HepG2 (cell line): ENCODE data around the gene EXOC7. TPM values are rescaled to one million over a fixed set of nuclear protein-coding genes. Genes with fewer than 3 reads are reported as not detected.
A peak's percentile ranks its signal among the peaks of the same experiment; 100 is the strongest.

ENCODE experiments used
- ARNT ChIP-seq: fragments of 450-650 bp; IDR thresholded peaks from 2 replicates; pipeline ENCODE4 v1.6.1; 2017
- FOSL1 ChIP-seq: sonication (generic); formaldehyde crosslinking; IDR thresholded peaks from 2 replicates; pipeline ENCODE4 v1.9.0; 2021; ENCODE audit warnings: missing genetic modification reagents, borderline replicate concordance
- NCOA1 ChIP-seq: sonication (generic); formaldehyde crosslinking; IDR thresholded peaks from 2 replicates; pipeline ENCODE4 v1.9.0; 2021; ENCODE audit warnings: missing genetic modification reagents
- PAWR ChIP-seq: sonication (generic); formaldehyde crosslinking; IDR thresholded peaks from 2 replicates; pipeline ENCODE4 v1.4.0; 2020; ENCODE audit warnings: missing genetic modification reagents, mild to moderate bottlenecking, borderline replicate concordance
- SCMH1 ChIP-seq: sonication (generic); formaldehyde crosslinking; IDR thresholded peaks from 2 replicates; pipeline ENCODE4 v1.9.0; 2021; ENCODE audit warnings: missing genetic modification reagents, mild to moderate bottlenecking, borderline replicate concordance
- ZNF317 ChIP-seq: sonication (generic); formaldehyde crosslinking; IDR thresholded peaks from 2 replicates; pipeline ENCODE4 v1.5.0; 2020; ENCODE audit warnings: mild to moderate bottlenecking, missing genetic modification reagents
- ZNF577 ChIP-seq: sonication (generic); formaldehyde crosslinking; IDR thresholded peaks from 2 replicates; pipeline ENCODE4 v1.4.0; 2020; ENCODE audit warnings: mild to moderate bottlenecking, low read depth, missing genetic modification reagents, borderline replicate concordance
- ZNF720 ChIP-seq: sonication (generic); formaldehyde crosslinking; IDR thresholded peaks from 2 replicates; pipeline ENCODE4 v1.4.0; 2020; ENCODE audit warnings: missing genetic modification reagents
- ZNF746 ChIP-seq: sonication (generic); formaldehyde crosslinking; IDR thresholded peaks from 2 replicates; pipeline ENCODE4 v1.8.0; 2022; ENCODE audit warnings: mild to moderate bottlenecking, missing genetic modification reagents
- ZNF850 ChIP-seq: sonication (generic); formaldehyde crosslinking; conservative IDR thresholded peaks from 2 replicates; pipeline ENCODE4 v1.9.0; 2021; ENCODE audit warnings: mild to moderate bottlenecking, missing genetic modification reagents
- ZNF891 ChIP-seq: sonication (generic); formaldehyde crosslinking; IDR thresholded peaks from 2 replicates; pipeline ENCODE4 v1.5.0; 2020; ENCODE audit warnings: mild to moderate bottlenecking, missing genetic modification reagents
- ZSCAN21 ChIP-seq: sonication (generic); formaldehyde crosslinking; IDR thresholded peaks from 2 replicates; pipeline ENCODE4 v1.8.0; 2022; ENCODE audit warnings: mild to moderate bottlenecking, missing genetic modification reagents, moderate library complexity, borderline replicate concordance
- polyA plus RNA-seq, 8 experiments: library from polyadenylated mRNA; depleted of rRNA in 3 of 8; stranded (reverse) in 7 of 8; unstranded in 1 of 8; fragments of >200 nt; fragmentation: Illumina TruSeq in 4 of 8; extraction: Trizol in 4 of 8; gene quantifications; 2 replicates each; pipeline versions ENCODE4 v1.2.1 to v1.2.3, GENCODE V29; 2011 to 2016; ENCODE audit warnings: low read depth in 4 of 8, missing spikeins in 1 of 8, mixed read lengths in 1 of 8; ENCODE audit not compliant: insufficient read depth in 1 of 8
- total RNA-seq, 5 experiments: library from RNA; depleted of rRNA; stranded (reverse); fragments of >200 nt; fragmentation: Illumina TruSeq; extraction: Trizol; gene quantifications; 2 replicates each; pipeline ENCODE4 v1.2.3, GENCODE V29; 2016; ENCODE audit warnings: low read depth in 1 of 5
- TF ChIP-seq, protein P1 (sequence below): sonication (generic); formaldehyde crosslinking; IDR thresholded peaks from 2 replicates; pipeline ENCODE4 v1.5.0; 2020; ENCODE audit warnings: mild to moderate bottlenecking, missing genetic modification reagents
- TF ChIP-seq, protein P2 (sequence below): sonication (generic); formaldehyde crosslinking; IDR thresholded peaks from 2 replicates; pipeline ENCODE4 v1.5.1; 2020; ENCODE audit warnings: mild to moderate bottlenecking, missing genetic modification reagents, moderate library complexity
- TF ChIP-seq, protein P3 (sequence below): sonication (generic); formaldehyde crosslinking; conservative IDR thresholded peaks from 2 replicates; pipeline ENCODE4 v1.4.0; 2020; ENCODE audit warnings: missing genetic modification reagents
- TF ChIP-seq, protein P4 (sequence below): sonication (generic); formaldehyde crosslinking; IDR thresholded peaks from 2 replicates; pipeline ENCODE4 v1.4.0; 2020; ENCODE audit warnings: missing genetic modification reagents, mild to moderate bottlenecking, borderline replicate concordance

The EXOC7 gene
- total and polyA plus RNA-seq, 2 of the 13 experiments (the other 11 are each of a cell fraction or from before 2014, with no cell fraction given), result 86.9 to 116 TPM

DNA sequence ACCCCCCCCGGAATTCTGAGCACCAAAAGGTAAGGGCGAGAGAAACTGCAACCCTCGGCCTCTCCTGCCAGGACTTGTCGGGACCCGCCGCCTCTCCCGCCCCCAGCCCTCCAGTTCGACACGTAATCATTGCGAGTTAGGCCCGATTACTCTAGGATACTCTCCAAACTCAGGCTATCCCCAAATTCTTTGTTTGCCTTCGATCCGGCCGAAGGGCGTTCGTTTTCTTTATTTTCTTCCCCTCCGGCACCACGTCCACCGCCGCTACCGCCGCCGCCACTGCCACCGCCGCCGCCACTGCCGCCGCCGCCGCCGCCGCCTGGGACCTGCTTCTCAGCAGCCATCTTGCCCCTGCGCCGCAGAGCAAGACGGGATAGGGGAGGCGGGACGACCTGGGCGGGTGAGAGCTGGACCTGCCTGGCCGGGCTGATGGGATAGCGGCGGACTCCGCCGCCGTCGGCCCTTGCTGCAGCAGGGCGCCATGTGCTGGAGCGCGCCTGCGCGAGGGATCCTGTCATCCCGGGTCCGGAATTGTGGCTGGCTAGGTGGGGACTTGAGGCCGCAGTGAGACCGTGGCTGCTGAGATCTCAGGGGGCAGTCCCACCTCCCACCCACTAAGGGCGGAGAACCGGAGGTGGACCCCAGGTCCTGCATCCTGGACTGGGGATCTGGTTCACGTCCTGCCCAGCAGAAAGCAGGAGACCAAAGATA is 31.3 kb downstream of the EXOC7 start, which contains the start of gene SRP68 (continued):
- TF ChIP-seq, protein P1, sequence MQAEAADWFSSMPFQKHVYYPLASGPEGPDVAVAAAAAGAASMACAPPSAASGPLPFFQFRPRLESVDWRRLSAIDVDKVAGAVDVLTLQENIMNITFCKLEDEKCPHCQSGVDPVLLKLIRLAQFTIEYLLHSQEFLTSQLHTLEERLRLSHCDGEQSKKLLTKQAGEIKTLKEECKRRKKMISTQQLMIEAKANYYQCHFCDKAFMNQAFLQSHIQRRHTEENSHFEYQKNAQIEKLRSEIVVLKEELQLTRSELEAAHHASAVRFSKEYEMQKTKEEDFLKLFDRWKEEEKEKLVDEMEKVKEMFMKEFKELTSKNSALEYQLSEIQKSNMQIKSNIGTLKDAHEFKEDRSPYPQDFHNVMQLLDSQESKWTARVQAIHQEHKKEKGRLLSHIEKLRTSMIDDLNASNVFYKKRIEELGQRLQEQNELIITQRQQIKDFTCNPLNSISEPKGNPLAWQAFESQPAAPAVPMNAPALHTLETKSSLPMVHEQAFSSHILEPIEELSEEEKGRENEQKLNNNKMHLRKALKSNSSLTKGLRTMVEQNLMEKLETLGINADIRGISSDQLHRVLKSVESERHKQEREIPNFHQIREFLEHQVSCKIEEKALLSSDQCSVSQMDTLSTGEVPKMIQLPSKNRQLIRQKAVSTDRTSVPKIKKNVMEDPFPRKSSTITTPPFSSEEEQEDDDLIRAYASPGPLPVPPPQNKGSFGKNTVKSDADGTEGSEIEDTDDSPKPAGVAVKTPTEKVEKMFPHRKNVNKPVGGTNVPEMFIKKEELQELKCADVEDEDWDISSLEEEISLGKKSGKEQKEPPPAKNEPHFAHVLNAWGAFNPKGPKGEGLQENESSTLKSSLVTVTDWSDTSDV, result peak; percentile 98
- TF ChIP-seq ZNF720, result no peak
- peak; percentile 17; the same call in 1 of the 2 replicates for TF ChIP-seq ZNF317 (CRISPR knock-in tag)
- TF ChIP-seq ARNT, result no peak
- TF ChIP-seq, protein P2, sequence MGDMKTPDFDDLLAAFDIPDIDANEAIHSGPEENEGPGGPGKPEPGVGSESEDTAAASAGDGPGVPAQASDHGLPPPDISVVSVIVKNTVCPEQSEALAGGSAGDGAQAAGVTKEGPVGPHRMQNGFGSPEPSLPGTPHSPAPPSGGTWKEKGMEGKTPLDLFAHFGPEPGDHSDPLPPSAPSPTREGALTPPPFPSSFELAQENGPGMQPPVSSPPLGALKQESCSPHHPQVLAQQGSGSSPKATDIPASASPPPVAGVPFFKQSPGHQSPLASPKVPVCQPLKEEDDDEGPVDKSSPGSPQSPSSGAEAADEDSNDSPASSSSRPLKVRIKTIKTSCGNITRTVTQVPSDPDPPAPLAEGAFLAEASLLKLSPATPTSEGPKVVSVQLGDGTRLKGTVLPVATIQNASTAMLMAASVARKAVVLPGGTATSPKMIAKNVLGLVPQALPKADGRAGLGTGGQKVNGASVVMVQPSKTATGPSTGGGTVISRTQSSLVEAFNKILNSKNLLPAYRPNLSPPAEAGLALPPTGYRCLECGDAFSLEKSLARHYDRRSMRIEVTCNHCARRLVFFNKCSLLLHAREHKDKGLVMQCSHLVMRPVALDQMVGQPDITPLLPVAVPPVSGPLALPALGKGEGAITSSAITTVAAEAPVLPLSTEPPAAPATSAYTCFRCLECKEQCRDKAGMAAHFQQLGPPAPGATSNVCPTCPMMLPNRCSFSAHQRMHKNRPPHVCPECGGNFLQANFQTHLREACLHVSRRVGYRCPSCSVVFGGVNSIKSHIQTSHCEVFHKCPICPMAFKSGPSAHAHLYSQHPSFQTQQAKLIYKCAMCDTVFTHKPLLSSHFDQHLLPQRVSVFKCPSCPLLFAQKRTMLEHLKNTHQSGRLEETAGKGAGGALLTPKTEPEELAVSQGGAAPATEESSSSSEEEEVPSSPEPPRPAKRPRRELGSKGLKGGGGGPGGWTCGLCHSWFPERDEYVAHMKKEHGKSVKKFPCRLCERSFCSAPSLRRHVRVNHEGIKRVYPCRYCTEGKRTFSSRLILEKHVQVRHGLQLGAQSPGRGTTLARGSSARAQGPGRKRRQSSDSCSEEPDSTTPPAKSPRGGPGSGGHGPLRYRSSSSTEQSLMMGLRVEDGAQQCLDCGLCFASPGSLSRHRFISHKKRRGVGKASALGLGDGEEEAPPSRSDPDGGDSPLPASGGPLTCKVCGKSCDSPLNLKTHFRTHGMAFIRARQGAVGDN, result peak; percentile 100
- peak; percentile 98 for TF ChIP-seq ZNF891 (CRISPR knock-in tag)
- TF ChIP-seq ZNF577 (CRISPR knock-in tag), result no peak
- TF ChIP-seq ZNF746 (CRISPR knock-in tag), result no peak; the same call in none of the 2 replicates
- peak; percentile 78 for TF ChIP-seq ZSCAN21 (CRISPR knock-in tag)
- no peak for TF ChIP-seq PAWR (CRISPR knock-in tag)
- no peak for TF ChIP-seq FOSL1 (CRISPR knock-in tag)
- no peak for TF ChIP-seq SCMH1 (CRISPR knock-in tag)
- no peak for TF ChIP-seq ZNF850
- TF ChIP-seq, protein P3, sequence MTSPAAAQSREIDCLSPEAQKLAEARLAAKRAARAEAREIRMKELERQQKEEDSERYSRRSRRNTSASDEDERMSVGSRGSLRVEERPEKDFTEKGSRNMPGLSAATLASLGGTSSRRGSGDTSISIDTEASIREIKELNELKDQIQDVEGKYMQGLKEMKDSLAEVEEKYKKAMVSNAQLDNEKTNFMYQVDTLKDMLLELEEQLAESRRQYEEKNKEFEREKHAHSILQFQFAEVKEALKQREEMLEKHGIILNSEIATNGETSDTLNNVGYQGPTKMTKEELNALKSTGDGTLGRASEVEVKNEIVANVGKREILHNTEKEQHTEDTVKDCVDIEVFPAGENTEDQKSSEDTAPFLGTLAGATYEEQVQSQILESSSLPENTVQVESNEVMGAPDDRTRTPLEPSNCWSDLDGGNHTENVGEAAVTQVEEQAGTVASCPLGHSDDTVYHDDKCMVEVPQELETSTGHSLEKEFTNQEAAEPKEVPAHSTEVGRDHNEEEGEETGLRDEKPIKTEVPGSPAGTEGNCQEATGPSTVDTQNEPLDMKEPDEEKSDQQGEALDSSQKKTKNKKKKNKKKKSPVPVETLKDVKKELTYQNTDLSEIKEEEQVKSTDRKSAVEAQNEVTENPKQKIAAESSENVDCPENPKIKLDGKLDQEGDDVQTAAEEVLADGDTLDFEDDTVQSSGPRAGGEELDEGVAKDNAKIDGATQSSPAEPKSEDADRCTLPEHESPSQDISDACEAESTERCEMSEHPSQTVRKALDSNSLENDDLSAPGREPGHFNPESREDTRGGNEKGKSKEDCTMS (CRISPR knock-in tag), result no peak
- TF ChIP-seq, protein P4, sequence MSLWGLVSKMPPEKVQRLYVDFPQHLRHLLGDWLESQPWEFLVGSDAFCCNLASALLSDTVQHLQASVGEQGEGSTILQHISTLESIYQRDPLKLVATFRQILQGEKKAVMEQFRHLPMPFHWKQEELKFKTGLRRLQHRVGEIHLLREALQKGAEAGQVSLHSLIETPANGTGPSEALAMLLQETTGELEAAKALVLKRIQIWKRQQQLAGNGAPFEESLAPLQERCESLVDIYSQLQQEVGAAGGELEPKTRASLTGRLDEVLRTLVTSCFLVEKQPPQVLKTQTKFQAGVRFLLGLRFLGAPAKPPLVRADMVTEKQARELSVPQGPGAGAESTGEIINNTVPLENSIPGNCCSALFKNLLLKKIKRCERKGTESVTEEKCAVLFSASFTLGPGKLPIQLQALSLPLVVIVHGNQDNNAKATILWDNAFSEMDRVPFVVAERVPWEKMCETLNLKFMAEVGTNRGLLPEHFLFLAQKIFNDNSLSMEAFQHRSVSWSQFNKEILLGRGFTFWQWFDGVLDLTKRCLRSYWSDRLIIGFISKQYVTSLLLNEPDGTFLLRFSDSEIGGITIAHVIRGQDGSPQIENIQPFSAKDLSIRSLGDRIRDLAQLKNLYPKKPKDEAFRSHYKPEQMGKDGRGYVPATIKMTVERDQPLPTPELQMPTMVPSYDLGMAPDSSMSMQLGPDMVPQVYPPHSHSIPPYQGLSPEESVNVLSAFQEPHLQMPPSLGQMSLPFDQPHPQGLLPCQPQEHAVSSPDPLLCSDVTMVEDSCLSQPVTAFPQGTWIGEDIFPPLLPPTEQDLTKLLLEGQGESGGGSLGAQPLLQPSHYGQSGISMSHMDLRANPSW (CRISPR knock-in tag), result peak; percentile 45; the same call in 1 of the 2 replicates
- TF ChIP-seq NCOA1 (CRISPR knock-in tag), result no peak
